ENCODE results near the gene ZBTB7B. TPM values are rescaled to one million over a fixed set of nuclear protein-coding genes. Genes with fewer than 3 reads are reported as not detected.

ZBTB7B gene
- polyA plus RNA-seq, 2 of the 4 experiments (the other 2 are of a cell fraction): 20.5 to 30.7 TPM

DNA sequence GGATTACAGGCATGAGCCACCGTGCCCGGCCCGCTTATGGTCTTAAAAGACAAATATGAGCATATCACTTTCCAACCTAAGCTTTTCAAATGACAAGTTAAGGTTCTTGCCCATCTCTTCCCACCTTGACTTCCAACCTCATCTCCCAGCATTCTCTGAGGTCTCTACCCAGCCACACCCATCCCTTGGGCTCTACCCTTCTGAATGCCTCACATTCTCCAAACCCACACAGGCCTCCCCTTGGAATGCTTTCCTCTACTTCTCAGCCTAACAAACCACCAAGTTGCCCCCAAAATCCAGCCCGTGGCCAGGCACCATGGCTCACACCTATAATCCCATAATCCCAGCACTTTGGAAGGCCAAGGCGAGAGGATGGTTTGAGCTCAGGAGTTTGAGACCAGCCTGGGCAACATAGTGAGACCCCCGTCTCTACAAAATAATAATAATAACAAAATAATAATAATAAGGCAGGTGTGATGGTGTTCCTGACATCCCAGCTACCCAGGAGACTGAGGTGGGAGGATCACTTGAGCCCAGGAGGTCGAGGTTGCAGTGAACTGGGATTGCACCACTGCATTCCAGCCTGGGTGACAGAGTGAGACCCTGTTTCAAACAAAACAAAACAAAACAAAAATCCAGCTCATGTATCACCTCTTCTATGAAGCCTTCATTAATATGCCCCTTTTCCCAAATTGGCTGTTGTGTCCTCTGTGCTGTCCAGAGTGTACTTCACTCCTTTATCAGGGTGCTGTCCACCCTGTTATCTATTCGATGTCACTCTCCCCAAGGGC lies 19.7 kb downstream of the ZBTB7B start:
- 73% methylated on average over 8 of the region's 8 CpGs for WGBS (ENCODE audit: missing lambda C conversion rate)
- Histone ChIP-seq H3K4me2 (peak overlapping the region; percentile 3), H3K9me3 (no peaks in the 10 kb centered on the region), H3K27ac (peak overlapping the region; percentile 71 to 75; a peak in 5 of 6 replicates), H3K4me1 (peaks cover 83% of the 10 kb centered on the region), H3K4me3 (no peak overlapping the region)
- DNase-seq (ENCODE audit: low read depth in 1 of 2, low spot score in 1 of 2) (peak in 1 of 2 experiments; percentile 38), ATAC-seq (no peak; a peak in 1 of 6 replicates), FAIRE-seq (no peak)
- peak in 1 of 2 experiments; percentile 11; a peak in 1 of 4 replicates for TF ChIP-seq CEBPB (IDR thresholded peaks at IDR 0.05)
- TF ChIP-seq, protein P1, sequence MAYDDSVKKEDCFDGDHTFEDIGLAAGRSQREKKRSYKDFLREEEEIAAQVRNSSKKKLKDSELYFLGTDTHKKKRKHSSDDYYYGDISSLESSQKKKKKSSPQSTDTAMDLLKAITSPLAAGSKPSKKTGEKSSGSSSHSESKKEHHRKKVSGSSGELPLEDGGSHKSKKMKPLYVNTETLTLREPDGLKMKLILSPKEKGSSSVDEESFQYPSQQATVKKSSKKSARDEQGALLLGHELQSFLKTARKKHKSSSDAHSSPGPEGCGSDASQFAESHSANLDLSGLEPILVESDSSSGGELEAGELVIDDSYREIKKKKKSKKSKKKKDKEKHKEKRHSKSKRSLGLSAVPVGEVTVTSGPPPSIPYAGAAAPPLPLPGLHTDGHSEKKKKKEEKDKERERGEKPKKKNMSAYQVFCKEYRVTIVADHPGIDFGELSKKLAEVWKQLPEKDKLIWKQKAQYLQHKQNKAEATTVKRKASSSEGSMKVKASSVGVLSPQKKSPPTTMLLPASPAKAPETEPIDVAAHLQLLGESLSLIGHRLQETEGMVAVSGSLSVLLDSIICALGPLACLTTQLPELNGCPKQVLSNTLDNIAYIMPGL (CRISPR knock-in tag; IDR thresholded peaks at IDR 0.05; ENCODE audit: borderline replicate concordance): no peak
- CTCF ChIA-PET: interaction anchor here (1.3 to 1.7 kb wide), 4 partner anchors 63 to 542 kb away, joined by 4 to 6 read pairs (median 4); partner anchors contain the start of gene KRTCAP2
- POLR2A ChIA-PET: interaction anchor here (1.5 kb wide), 1 partner anchor 29 kb away, joined by 5 read pairs; the partner anchor contains the start of gene ADAM15

DNA sequence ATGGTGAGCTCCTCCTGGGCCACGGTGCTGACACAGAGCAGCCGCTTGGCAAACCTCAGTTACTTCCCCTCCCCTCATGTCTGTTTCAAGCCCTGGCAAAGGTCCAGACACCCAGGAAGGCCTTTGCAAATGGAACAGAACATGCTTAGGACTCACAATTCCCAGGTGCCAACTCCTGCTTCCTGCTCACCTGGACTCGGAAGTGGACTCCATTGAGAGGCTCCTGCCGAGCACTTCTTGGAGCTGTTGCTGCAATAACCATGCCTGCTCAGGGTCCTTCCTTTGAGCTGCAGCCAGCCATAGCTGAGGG lies 20.3 kb downstream of the ZBTB7B start:
- Histone ChIP-seq H3K4me1 (peaks cover 80% of the 10 kb centered on the region), H3K4me2 (peak overlapping the region; percentile 3), H3K27ac (peak overlapping the region; percentile 71 to 75; a peak in 5 of 6 replicates), H3K9me3 (no peaks in the 10 kb centered on the region), H3K4me3 (no peak overlapping the region)
- FAIRE-seq: no peak
- POLR2A ChIA-PET: interaction anchor here (1.5 kb wide), 1 partner anchor 28 kb away, joined by 5 read pairs; the partner anchor contains the start of gene ADAM15
- CTCF ChIA-PET: interaction anchor here (1.3 to 1.7 kb wide), 3 partner anchors 62 to 543 kb away, joined by 4 to 6 read pairs (median 4); no protein-coding TSS in a partner anchor
- WGBS (ENCODE audit: missing lambda C conversion rate): 28% methylated on average over 4 of the region's 4 CpGs
- peak; percentile 10 to 18; a peak in 2 of 6 replicates for ATAC-seq
- no peak for TF ChIP-seq NR3C1 (IDR thresholded peaks at IDR 0.05)
- DNase-seq (ENCODE audit: low read depth in 1 of 2, low spot score in 1 of 2): peak in 1 of 2 experiments; percentile 43

DNA sequence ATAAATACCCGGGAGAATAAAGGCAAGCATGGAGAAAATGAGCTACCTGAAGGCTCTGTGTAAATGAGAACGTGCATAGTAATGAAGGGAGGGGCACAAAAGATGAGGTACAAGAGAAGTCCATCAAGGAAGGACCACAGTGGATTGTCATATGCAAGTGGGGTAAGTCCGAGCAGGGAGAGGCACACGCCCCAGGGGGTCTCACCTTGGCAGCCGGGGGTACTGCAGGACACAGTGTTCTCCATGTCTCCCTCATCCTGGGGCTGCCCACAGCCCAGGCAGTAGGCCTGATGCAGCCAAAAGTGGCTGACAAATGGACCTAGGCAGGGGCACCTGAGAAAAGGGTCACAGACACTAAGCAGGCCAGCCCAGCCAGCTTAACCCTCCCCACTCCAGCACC lies 21.0 kb downstream of the ZBTB7B start:
- DNase-seq (ENCODE audit: low read depth in 1 of 2, low spot score in 1 of 2) (no peak), ATAC-seq (peak in 1 of 2 experiments; percentile 5; a peak in 1 of 6 replicates), FAIRE-seq (peak; percentile 7)
- ChIA-PET CTCF (interaction anchor here (0.9 to 1.3 kb wide), 2 partner anchors 120 to 464 kb away, joined by 3 to 4 read pairs; no protein-coding TSS in a partner anchor), POLR2A (interaction anchor here (1.5 kb wide), 1 partner anchor 27 kb away, joined by 5 read pairs; the partner anchor contains the start of gene ADAM15)
- Histone ChIP-seq H3K27ac (peak overlapping the region; percentile 71 to 75; a peak in 3 of 6 replicates), H3K4me2 (no peak overlapping the region), H3K4me3 (no peak overlapping the region), H3K4me1 (peaks cover 72% of the 10 kb centered on the region), H3K9me3 (no peaks in the 10 kb centered on the region)
- TF ChIP-seq HOXA7 (CRISPR knock-in tag; IDR thresholded peaks at IDR 0.05) (no peak), ZNF302 (CRISPR knock-in tag; IDR thresholded peaks at IDR 0.05) (no peak), CEBPB (IDR thresholded peaks at IDR 0.05) (no peak), RARB (CRISPR knock-in tag; IDR thresholded peaks at IDR 0.05) (no peak), ZFP36 (IDR thresholded peaks at IDR 0.05; ENCODE audit: borderline replicate concordance, partially characterized antibody) (no peak), ZSCAN20 (CRISPR knock-in tag; IDR thresholded peaks at IDR 0.05) (no peak), SMC3 (IDR thresholded peaks at IDR 0.05) (no peak), CBX2 (IDR thresholded peaks at IDR 0.05; ENCODE audit: borderline replicate concordance, low read depth) (no peak), HDAC2 (IDR thresholded peaks at IDR 0.05) (no peak), NPAS2 (CRISPR knock-in tag; IDR thresholded peaks at IDR 0.05; ENCODE audit: borderline replicate concordance) (no peak)
- WGBS (ENCODE audit: missing lambda C conversion rate): 81% methylated on average over 5 of the region's 5 CpGs

DNA sequence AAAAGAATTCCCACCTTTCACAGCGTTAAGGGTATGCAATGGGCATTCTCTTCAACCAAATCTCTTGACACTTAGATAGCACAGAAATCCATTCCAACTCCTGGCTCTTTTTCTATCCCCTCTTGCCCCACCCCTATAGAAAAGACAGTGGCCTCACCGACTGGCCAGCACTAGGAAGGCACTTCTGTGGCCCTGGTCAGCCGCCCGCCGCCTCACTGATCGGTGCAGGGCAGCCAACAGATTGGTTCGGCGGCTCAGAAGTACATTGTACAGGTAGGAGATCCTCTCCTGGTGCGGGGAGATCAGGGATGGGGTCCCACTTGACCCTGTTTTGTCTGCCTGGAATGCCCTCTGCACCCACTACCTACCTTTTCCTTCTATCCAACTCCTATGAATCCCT lies 21.7 kb downstream of the ZBTB7B start:
- H3K9me3 ChIP-seq: no peaks in the 10 kb centered on the region
- FAIRE-seq (no peak), ATAC-seq (no peak), DNase-seq (ENCODE audit: low read depth in 1 of 2, low spot score in 1 of 2) (no peak)
- H3K4me1 ChIP-seq: peaks cover 66% of the 10 kb centered on the region
- no peak for TF ChIP-seq NFE2L2 (conservative IDR thresholded peaks at IDR 0.05; ENCODE audit: low read length)
- WGBS (ENCODE audit: missing lambda C conversion rate): 98% methylated on average over 7 of the region's 9 CpGs
- ChIA-PET POLR2A (no interaction called here), CTCF (interaction anchor here (0.9 to 1.0 kb wide), 2 partner anchors 120 to 359 kb away, joined by 3 to 4 read pairs; no protein-coding TSS in a partner anchor)
- peak overlapping the region; percentile 64 for H3K4me2 ChIP-seq
- no peak overlapping the region for H3K4me3 ChIP-seq
- H3K27ac ChIP-seq: peak overlapping the region; percentile 75 to 83

Data from A549 (cell line).